Measurements from ENCODE around the gene CD70.
"Not testable (repeated sequence)": the region's sequence is repeated elsewhere in the genome, so short reads cannot be mapped to it uniquely, and the experiment has no call there.

CD70 gene

GRCh38 chr19:6610934-6611852, 20.2 kb upstream of the CD70 start:
- no peak overlapping the region for H2AFZ ChIP-seq (ENCODE audit: low read length)
- H3K27me3 ChIP-seq (replicated peaks; ENCODE audit: insufficient read depth, low read length) = peaks cover 31% of the 10 kb centered on the region
- H3K27ac ChIP-seq (ENCODE audit: low read length) = no peak overlapping the region
- no peaks in the 10 kb centered on the region for H3K9me2 ChIP-seq (replicated peaks; ENCODE audit: insufficient read depth, low read length)
- H3F3A ChIP-seq (ENCODE audit: insufficient read depth, low read length) = no peaks in the 10 kb centered on the region
- H3K36me3 ChIP-seq (replicated peaks; ENCODE audit: insufficient read depth, low read length) = no peaks in the 10 kb centered on the region
- H3K4me1 ChIP-seq (ENCODE audit: low read length) = no peaks in the 10 kb centered on the region
- H4K20me1 ChIP-seq (ENCODE audit: insufficient read depth, low read length) = no peaks in the 10 kb centered on the region
- H3K4me3 ChIP-seq (ENCODE audit: low read length) = no peak overlapping the region
- no peak overlapping the region for H3K4me2 ChIP-seq (ENCODE audit: low read depth, low read length)
- no peak for TF ChIP-seq EZH2 (optimal IDR thresholded peaks at IDR 0.05; ENCODE audit: low read depth, low read length)
- no peak for TF ChIP-seq CTCF (IDR thresholded peaks at IDR 0.05; ENCODE audit: low read length)
- no peak for TF ChIP-seq EZH2phosphoT487 (IDR thresholded peaks at IDR 0.05; ENCODE audit: low read length)
- no peak overlapping the region for H3K9ac ChIP-seq (ENCODE audit: low read length)
- DNase-seq = no peak
- no peaks in the 10 kb centered on the region for H3K9me3 ChIP-seq (replicated peaks; ENCODE audit: insufficient read depth, low read length)
- no peaks in the 10 kb centered on the region for H3K79me2 ChIP-seq (ENCODE audit: low read length)

GRCh38 chr19:6608940-6609339, 18.0 kb upstream of the CD70 start:
- Histone ChIP-seq H3K4me2 (ENCODE audit: low read depth, low read length) (no peak overlapping the region), H2AFZ (ENCODE audit: low read length) (no peak overlapping the region), H3K4me3 (ENCODE audit: low read length) (no peak overlapping the region)

GRCh38 chr19:6608146-6608545, 17.2 kb upstream of the CD70 start:
- H2AFZ ChIP-seq (ENCODE audit: low read length); H3K4me1 ChIP-seq (ENCODE audit: low read length): not testable (repeated sequence)

More at GRCh38 chr19:6608940-6609339, 18.0 kb upstream of the CD70 start:
- Histone ChIP-seq H3F3A (ENCODE audit: insufficient read depth, low read length) (no peaks in the 10 kb centered on the region), H3K79me2 (ENCODE audit: low read length) (no peaks in the 10 kb centered on the region), H3K9me3 (replicated peaks; ENCODE audit: insufficient read depth, low read length) (no peaks in the 10 kb centered on the region), H3K9me2 (replicated peaks; ENCODE audit: insufficient read depth, low read length) (no peaks in the 10 kb centered on the region), H3K27ac (ENCODE audit: low read length) (no peak overlapping the region), H3K9ac (ENCODE audit: low read length) (no peak overlapping the region), H3K27me3 (replicated peaks; ENCODE audit: insufficient read depth, low read length) (peaks cover 31% of the 10 kb centered on the region), H3K36me3 (replicated peaks; ENCODE audit: insufficient read depth, low read length) (no peaks in the 10 kb centered on the region), H3K4me1 (ENCODE audit: low read length) (no peaks in the 10 kb centered on the region), H4K20me1 (ENCODE audit: insufficient read depth, low read length) (no peaks in the 10 kb centered on the region)
- no peak for DNase-seq
- TF ChIP-seq CTCF (IDR thresholded peaks at IDR 0.05; ENCODE audit: low read length) = no peak
- TF ChIP-seq EZH2phosphoT487 (IDR thresholded peaks at IDR 0.05; ENCODE audit: low read length) = no peak

GRCh38 chr19:6606276-6607070, 15.5 kb upstream of the CD70 start:
- not testable (repeated sequence) for H4K20me1 ChIP-seq (ENCODE audit: insufficient read depth, low read length); H3K4me3 ChIP-seq (ENCODE audit: low read length); H3K9me3 ChIP-seq (replicated peaks; ENCODE audit: insufficient read depth, low read length); DNase-seq; H3K9me2 ChIP-seq (replicated peaks; ENCODE audit: insufficient read depth, low read length); H3K27ac ChIP-seq (ENCODE audit: low read length); H3K4me2 ChIP-seq (ENCODE audit: low read depth, low read length); H3K9ac ChIP-seq (ENCODE audit: low read length); H3K4me1 ChIP-seq (ENCODE audit: low read length); H2AFZ ChIP-seq (ENCODE audit: low read length); H3K79me2 ChIP-seq (ENCODE audit: low read length); H3K36me3 ChIP-seq (replicated peaks; ENCODE audit: insufficient read depth, low read length); H3F3A ChIP-seq (ENCODE audit: insufficient read depth, low read length)
- peaks cover 27% of the 10 kb centered on the region for H3K27me3 ChIP-seq (replicated peaks; ENCODE audit: insufficient read depth, low read length)

More at GRCh38 chr19:6608146-6608545, 17.2 kb upstream of the CD70 start:
- H3K9me3 ChIP-seq (replicated peaks; ENCODE audit: insufficient read depth, low read length); H3K4me3 ChIP-seq (ENCODE audit: low read length); H3K36me3 ChIP-seq (replicated peaks; ENCODE audit: insufficient read depth, low read length); H3K9me2 ChIP-seq (replicated peaks; ENCODE audit: insufficient read depth, low read length); H3F3A ChIP-seq (ENCODE audit: insufficient read depth, low read length); DNase-seq; H3K79me2 ChIP-seq (ENCODE audit: low read length); H3K4me2 ChIP-seq (ENCODE audit: low read depth, low read length); H3K27ac ChIP-seq (ENCODE audit: low read length); H3K9ac ChIP-seq (ENCODE audit: low read length); H4K20me1 ChIP-seq (ENCODE audit: insufficient read depth, low read length): not testable (repeated sequence)
- H3K27me3 ChIP-seq (replicated peaks; ENCODE audit: insufficient read depth, low read length) = peaks cover 31% of the 10 kb centered on the region

Data from MM.1S (cell line).